Panc1 (cell line): ENCODE measurements around the gene GNAI1. TPM values are rescaled to one million over a fixed set of nuclear protein-coding genes. Genes with fewer than 3 reads are reported as not detected.

Source experiments
- ATAC-seq: fragments of 200-7000 bp; cut with Tn5 transposase; 2 replicates; pipeline ENCODE4 v1.9.1; 2020; ENCODE audit warnings: mild to moderate bottlenecking, moderate library complexity
- BruUV-seq: library from RNA; stranded (reverse); fragments of 400-500 nt; replicated peaks from 2 replicates; lab custom pipeline; 2021; lab: Mats Ljungman, UMichigan
- CTCF ChIA-PET: fragments of 300-600 bp; sonication (Branson Sonifier 250); formaldehyde crosslinking; loops from one replicate; lab custom pipeline; 2022; ENCODE audit warnings: antibody characterized with exemption; lab: Charles Lee
- POLR2A ChIA-PET: fragments of 300-600 bp; sonication (Branson Sonifier 250); formaldehyde crosslinking; loops from one replicate; lab custom pipeline; 2022; ENCODE audit warnings: antibody characterized with exemption; lab: Charles Lee
- DNase-seq: peaks from one replicate; pipeline ENCODE4 v3.0.0-alpha.2; 2010; ENCODE audit warnings: low read depth, low spot score
- H3K27ac ChIP-seq: 2 replicates; pipeline ENCODE4 v1.5.1; 2011; ENCODE audit warnings: mild to moderate bottlenecking, low read length, inconsistent platforms
- H3K27me3 ChIP-seq: fragments of 200-500 bp; sonication (Bioruptor generic); 2 replicates; pipeline ENCODE4 v1.6.0; 2014; ENCODE audit warnings: low read length, inconsistent platforms; ENCODE audit not compliant: control insufficient read depth, insufficient read depth
- H3K36me3 ChIP-seq: fragments of 200-500 bp; sonication (Bioruptor generic); 2 replicates; pipeline ENCODE4 v1.5.1; 2014; ENCODE audit warnings: inconsistent platforms, mild to moderate bottlenecking, low read length, moderate library complexity; ENCODE audit not compliant: control insufficient read depth, insufficient read depth
- H3K4me1 ChIP-seq: 2 replicates; pipeline ENCODE4 v1.5.1; 2011; ENCODE audit warnings: inconsistent platforms, mild to moderate bottlenecking, low read length, moderate library complexity; ENCODE audit not compliant: control insufficient read depth, insufficient read depth
- H3K4me3 ChIP-seq, 2 experiments: 2 replicates each; pipeline ENCODE4 v1.5.1; 2011 to 2012; ENCODE audit warnings: low read depth in 2 of 2, low read length in 2 of 2, mild to moderate bottlenecking in 2 of 2, inconsistent platforms in 1 of 2, moderate library complexity in 1 of 2
- H3K9me3 ChIP-seq: fragments of 200-500 bp; sonication (Bioruptor generic); 2 replicates; pipeline ENCODE4 v1.5.1; 2014; ENCODE audit warnings: low read depth, mild to moderate bottlenecking, inconsistent platforms, low read length, moderate library complexity; ENCODE audit not compliant: control insufficient read depth, insufficient read depth
- POLR2AphosphoS5 ChIP-seq: IDR thresholded peaks from 2 replicates; pipeline ENCODE4 v1.6.1; 2012; ENCODE audit warnings: mild to moderate bottlenecking, low read depth, low read length, moderate library complexity
- SIN3A ChIP-seq: IDR thresholded peaks from 2 replicates; pipeline ENCODE4 v1.6.1; 2012; ENCODE audit warnings: low read depth, mild to moderate bottlenecking, low read length, moderate library complexity, borderline replicate concordance; ENCODE audit not compliant: insufficient read depth
- TCF7L2 ChIP-seq: IDR thresholded peaks from 2 replicates; pipeline ENCODE4 v1.6.1; 2011; ENCODE audit warnings: mild to moderate bottlenecking, low read depth, low read length, inconsistent platforms
- in situ Hi-C: cut with HindIII; loops from 2 replicates; pipeline ENCODE4 v1.10.0; 2016; ENCODE audit warnings: low sequenced_read_pairs, low pct_unique_long_range_greater_than_20kb
- intact Hi-C: fragments of 100-400 bp; cut with micrococcal nuclease; formaldehyde crosslinking; loops from one replicate; pipeline ENCODE4 v1.10.0; 2022; ENCODE audit not compliant: unreplicated experiment
- total RNA-seq: library from RNA; stranded (reverse); gene quantifications from one replicate; pipeline ENCODE4 v1.2.1, GENCODE V29; 2021; ENCODE audit not compliant: unreplicated experiment
- TF ChIP-seq, protein P1 (sequence below): fragments of 450-650 bp; IDR thresholded peaks from 2 replicates; pipeline ENCODE4 v1.5.1; 2017; ENCODE audit warnings: mild to moderate bottlenecking
- TF ChIP-seq, protein P2 (sequence below), 2 experiments: IDR thresholded peaks; 2 replicates each; pipeline ENCODE4 v1.6.1; 2011 to 2012; ENCODE audit warnings: low read depth in 2 of 2, control low read depth in 1 of 2, low read length in 1 of 2, mild to moderate bottlenecking in 1 of 2, moderate library complexity in 1 of 2; ENCODE audit not compliant: insufficient read depth in 1 of 2

Gene GNAI1
- total RNA-seq, 1 experiment from 2014 or later, result 19.2 TPM

GRCh38 chr7:80100254-80100653 lies 34.4 kb upstream of the GNAI1 start:
- ChIA-PET POLR2A (interaction anchor here (0.6 kb wide), 1 partner anchor 35 kb away, joined by 8 read pairs; no protein-coding TSS in a partner anchor), CTCF (no interaction called here)
- no peaks in the 10 kb centered on the region for H3K4me1 ChIP-seq
- no peak for DNase-seq
- H3K36me3 ChIP-seq, result no peaks in the 10 kb centered on the region
- no peak for ATAC-seq
- BruUV-seq, result no TSS peak
- H3K27ac ChIP-seq, result no peak overlapping the region
- in situ Hi-C loops, result no loop called here
- no peak overlapping the region for H3K4me3 ChIP-seq
- intact Hi-C loops, result no loop called here
- TF ChIP-seq SIN3A (no peak), TCF7L2 (no peak), POLR2AphosphoS5 (no peak)
- TF ChIP-seq, protein P1, sequence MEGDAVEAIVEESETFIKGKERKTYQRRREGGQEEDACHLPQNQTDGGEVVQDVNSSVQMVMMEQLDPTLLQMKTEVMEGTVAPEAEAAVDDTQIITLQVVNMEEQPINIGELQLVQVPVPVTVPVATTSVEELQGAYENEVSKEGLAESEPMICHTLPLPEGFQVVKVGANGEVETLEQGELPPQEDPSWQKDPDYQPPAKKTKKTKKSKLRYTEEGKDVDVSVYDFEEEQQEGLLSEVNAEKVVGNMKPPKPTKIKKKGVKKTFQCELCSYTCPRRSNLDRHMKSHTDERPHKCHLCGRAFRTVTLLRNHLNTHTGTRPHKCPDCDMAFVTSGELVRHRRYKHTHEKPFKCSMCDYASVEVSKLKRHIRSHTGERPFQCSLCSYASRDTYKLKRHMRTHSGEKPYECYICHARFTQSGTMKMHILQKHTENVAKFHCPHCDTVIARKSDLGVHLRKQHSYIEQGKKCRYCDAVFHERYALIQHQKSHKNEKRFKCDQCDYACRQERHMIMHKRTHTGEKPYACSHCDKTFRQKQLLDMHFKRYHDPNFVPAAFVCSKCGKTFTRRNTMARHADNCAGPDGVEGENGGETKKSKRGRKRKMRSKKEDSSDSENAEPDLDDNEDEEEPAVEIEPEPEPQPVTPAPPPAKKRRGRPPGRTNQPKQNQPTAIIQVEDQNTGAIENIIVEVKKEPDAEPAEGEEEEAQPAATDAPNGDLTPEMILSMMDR, result no peak
- TF ChIP-seq, protein P2, sequence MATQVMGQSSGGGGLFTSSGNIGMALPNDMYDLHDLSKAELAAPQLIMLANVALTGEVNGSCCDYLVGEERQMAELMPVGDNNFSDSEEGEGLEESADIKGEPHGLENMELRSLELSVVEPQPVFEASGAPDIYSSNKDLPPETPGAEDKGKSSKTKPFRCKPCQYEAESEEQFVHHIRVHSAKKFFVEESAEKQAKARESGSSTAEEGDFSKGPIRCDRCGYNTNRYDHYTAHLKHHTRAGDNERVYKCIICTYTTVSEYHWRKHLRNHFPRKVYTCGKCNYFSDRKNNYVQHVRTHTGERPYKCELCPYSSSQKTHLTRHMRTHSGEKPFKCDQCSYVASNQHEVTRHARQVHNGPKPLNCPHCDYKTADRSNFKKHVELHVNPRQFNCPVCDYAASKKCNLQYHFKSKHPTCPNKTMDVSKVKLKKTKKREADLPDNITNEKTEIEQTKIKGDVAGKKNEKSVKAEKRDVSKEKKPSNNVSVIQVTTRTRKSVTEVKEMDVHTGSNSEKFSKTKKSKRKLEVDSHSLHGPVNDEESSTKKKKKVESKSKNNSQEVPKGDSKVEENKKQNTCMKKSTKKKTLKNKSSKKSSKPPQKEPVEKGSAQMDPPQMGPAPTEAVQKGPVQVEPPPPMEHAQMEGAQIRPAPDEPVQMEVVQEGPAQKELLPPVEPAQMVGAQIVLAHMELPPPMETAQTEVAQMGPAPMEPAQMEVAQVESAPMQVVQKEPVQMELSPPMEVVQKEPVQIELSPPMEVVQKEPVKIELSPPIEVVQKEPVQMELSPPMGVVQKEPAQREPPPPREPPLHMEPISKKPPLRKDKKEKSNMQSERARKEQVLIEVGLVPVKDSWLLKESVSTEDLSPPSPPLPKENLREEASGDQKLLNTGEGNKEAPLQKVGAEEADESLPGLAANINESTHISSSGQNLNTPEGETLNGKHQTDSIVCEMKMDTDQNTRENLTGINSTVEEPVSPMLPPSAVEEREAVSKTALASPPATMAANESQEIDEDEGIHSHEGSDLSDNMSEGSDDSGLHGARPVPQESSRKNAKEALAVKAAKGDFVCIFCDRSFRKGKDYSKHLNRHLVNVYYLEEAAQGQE (IDR thresholded peaks at IDR 0.05; ENCODE audit: insufficient read depth in 1 of 2, low read depth in 2 of 2, low read length in 1 of 2), result no peak
- no peaks in the 10 kb centered on the region for H3K27me3 ChIP-seq
- no peaks in the 10 kb centered on the region for H3K9me3 ChIP-seq

- Histone ChIP-seq H3K4me1 (no peaks in the 10 kb centered on the region), H3K36me3 (no peaks in the 10 kb centered on the region), H3K27me3 (no peaks in the 10 kb centered on the region), H3K27ac (no peak overlapping the region), H3K4me3 (no peak overlapping the region), H3K9me3 (no peaks in the 10 kb centered on the region)
- ChIA-PET CTCF (no interaction called here), POLR2A (no interaction called here)
- no TSS peak for BruUV-seq
- ATAC-seq (no peak), DNase-seq (no peak)
- no peak for TF ChIP-seq SIN3A
- no peak for TF ChIP-seq TCF7L2
- TF ChIP-seq POLR2AphosphoS5, result no peak
- TF ChIP-seq, protein P2 (IDR thresholded peaks at IDR 0.05; ENCODE audit: insufficient read depth in 1 of 2, low read depth in 2 of 2, low read length in 1 of 2), result no peak
- TF ChIP-seq, protein P1, result no peak
- intact Hi-C loops (no loop called here), in situ Hi-C loops (no loop called here)
Observed at GRCh38 chr7:80105701-80106408, 28.8 kb upstream of the GNAI1 start.
